Measurements from ENCODE around the gene ZNF124. TPM values are rescaled to one million over a fixed set of nuclear protein-coding genes. Genes with fewer than 3 reads are reported as not detected.

ZNF124 gene
- total RNA-seq, 1 experiment from 2014 or later = 47.5 TPM

- ChIA-PET POLR2A (interaction anchor here (0.6 kb wide), 2 partner anchors 181 to 1532 kb away, joined by 3 to 4 read pairs; no protein-coding TSS in a partner anchor), CTCF (no interaction called here)
- Histone ChIP-seq H3K4me3 (ENCODE audit: low read depth, low read length) (peak overlapping the region; percentile 72), H3K9me3 (no peaks in the 10 kb centered on the region), H3K27me3 (replicated peaks; ENCODE audit: control insufficient read depth, insufficient read depth, low read length) (no peaks in the 10 kb centered on the region), H3K4me1 (peaks cover 6% of the 10 kb centered on the region; the same call in 1 of the 2 replicates), H3K36me3 (ENCODE audit: control insufficient read depth, insufficient read depth, low read length) (no peaks in the 10 kb centered on the region)
- H3K4me3 Mint-ChIP-seq (ENCODE audit: unreplicated experiment) = peak overlapping the region; percentile 77
- no peaks in the 10 kb centered on the region for H3K27me3 Mint-ChIP-seq (ENCODE audit: insufficient read depth, unreplicated experiment)
- H3K4me1 Mint-ChIP-seq (ENCODE audit: low read depth, unreplicated experiment) = no peaks in the 10 kb centered on the region
- H3K9me3 Mint-ChIP-seq (ENCODE audit: unreplicated experiment) = no peaks in the 10 kb centered on the region
- H3K36me3 Mint-ChIP-seq (ENCODE audit: insufficient read depth, unreplicated experiment) = peaks cover 18% of the 10 kb centered on the region
- TSS peak; percentile 36 for BruUV-seq (replicated peaks)
- TF ChIP-seq, protein P1, sequence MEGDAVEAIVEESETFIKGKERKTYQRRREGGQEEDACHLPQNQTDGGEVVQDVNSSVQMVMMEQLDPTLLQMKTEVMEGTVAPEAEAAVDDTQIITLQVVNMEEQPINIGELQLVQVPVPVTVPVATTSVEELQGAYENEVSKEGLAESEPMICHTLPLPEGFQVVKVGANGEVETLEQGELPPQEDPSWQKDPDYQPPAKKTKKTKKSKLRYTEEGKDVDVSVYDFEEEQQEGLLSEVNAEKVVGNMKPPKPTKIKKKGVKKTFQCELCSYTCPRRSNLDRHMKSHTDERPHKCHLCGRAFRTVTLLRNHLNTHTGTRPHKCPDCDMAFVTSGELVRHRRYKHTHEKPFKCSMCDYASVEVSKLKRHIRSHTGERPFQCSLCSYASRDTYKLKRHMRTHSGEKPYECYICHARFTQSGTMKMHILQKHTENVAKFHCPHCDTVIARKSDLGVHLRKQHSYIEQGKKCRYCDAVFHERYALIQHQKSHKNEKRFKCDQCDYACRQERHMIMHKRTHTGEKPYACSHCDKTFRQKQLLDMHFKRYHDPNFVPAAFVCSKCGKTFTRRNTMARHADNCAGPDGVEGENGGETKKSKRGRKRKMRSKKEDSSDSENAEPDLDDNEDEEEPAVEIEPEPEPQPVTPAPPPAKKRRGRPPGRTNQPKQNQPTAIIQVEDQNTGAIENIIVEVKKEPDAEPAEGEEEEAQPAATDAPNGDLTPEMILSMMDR (IDR thresholded peaks at IDR 0.05; ENCODE audit: insufficient read depth in 1 of 2, low read depth in 1 of 2, low read length in 1 of 2, severe bottlenecking in 1 of 2, unreplicated experiment in 1 of 2) = no peak
- peak overlapping the region; percentile 18 for H3K27ac Mint-ChIP-seq (ENCODE audit: unreplicated experiment)
- intact Hi-C loops (cut with micrococcal nuclease; ENCODE audit: unreplicated experiment) = no loop called here
- DNase-seq = no peak
These were observed 61.1 kb downstream of the ZNF124 start for GRCh38 chr1:247110627-247111258.

GRCh38 chr1:247107694-247108093 is 64.1 kb downstream of the ZNF124 start:
- Mint-ChIP-seq H3K4me3 (ENCODE audit: unreplicated experiment) (no peak overlapping the region), H3K9me3 (ENCODE audit: unreplicated experiment) (no peaks in the 10 kb centered on the region), H3K27ac (ENCODE audit: unreplicated experiment) (no peak overlapping the region), H3K27me3 (ENCODE audit: insufficient read depth, unreplicated experiment) (no peaks in the 10 kb centered on the region), H3K36me3 (ENCODE audit: insufficient read depth, unreplicated experiment) (peaks cover 11% of the 10 kb centered on the region), H3K4me1 (ENCODE audit: low read depth, unreplicated experiment) (no peaks in the 10 kb centered on the region)
- no peak for DNase-seq
- Histone ChIP-seq H3K36me3 (ENCODE audit: control insufficient read depth, insufficient read depth, low read length) (no peaks in the 10 kb centered on the region), H3K4me3 (ENCODE audit: low read depth, low read length) (no peak overlapping the region), H3K27me3 (replicated peaks; ENCODE audit: control insufficient read depth, insufficient read depth, low read length) (no peaks in the 10 kb centered on the region), H3K4me1 (peaks cover 6% of the 10 kb centered on the region; the same call in 1 of the 2 replicates), H3K9me3 (0 out of 2 replicates have a peak, but pooled peaks cover 2% of the 10 kb centered on the region)
- CTCF ChIA-PET = no interaction called here
- TF ChIP-seq, protein P1 (IDR thresholded peaks at IDR 0.05; ENCODE audit: insufficient read depth in 1 of 2, low read depth in 1 of 2, low read length in 1 of 2, severe bottlenecking in 1 of 2, unreplicated experiment in 1 of 2) = no peak
- BruUV-seq (replicated peaks) = no TSS peak
- POLR2A ChIA-PET = no interaction called here
- intact Hi-C loops (cut with micrococcal nuclease; ENCODE audit: unreplicated experiment) = no loop called here

DNA sequence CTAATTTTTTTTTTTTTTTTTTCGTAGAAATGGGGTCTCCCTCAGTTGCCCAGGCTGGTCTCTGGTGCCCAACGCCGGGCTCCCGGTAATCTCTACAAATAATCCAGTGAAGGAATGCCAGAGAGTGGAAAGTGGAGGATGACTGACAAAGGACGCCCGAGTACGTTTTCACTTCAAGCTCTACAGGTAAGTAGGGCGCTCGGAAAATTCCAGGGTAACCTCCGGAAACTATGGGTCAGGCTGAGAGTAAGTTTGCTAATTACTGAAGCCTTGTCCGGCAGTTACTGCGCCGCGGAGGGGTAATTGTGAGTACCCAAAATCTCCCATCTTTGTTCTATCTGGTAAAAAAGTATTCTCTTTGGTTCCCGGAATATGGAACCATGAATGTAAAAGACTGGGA is 65.9 kb downstream of the ZNF124 start:
- Histone ChIP-seq H3K4me3 (ENCODE audit: low read depth, low read length) (no peak overlapping the region), H3K9me3 (peaks cover 11% of the 10 kb centered on the region), H3K36me3 (ENCODE audit: control insufficient read depth, insufficient read depth, low read length) (peaks cover 2% of the 10 kb centered on the region), H3K4me1 (no peaks in the 10 kb centered on the region), H3K27me3 (replicated peaks; ENCODE audit: control insufficient read depth, insufficient read depth, low read length) (no peaks in the 10 kb centered on the region)
- BruUV-seq (replicated peaks) = no TSS peak
- no peak overlapping the region for H3K4me3 Mint-ChIP-seq (ENCODE audit: unreplicated experiment)
- no peak overlapping the region for H3K27ac Mint-ChIP-seq (ENCODE audit: unreplicated experiment)
- no peaks in the 10 kb centered on the region for H3K4me1 Mint-ChIP-seq (ENCODE audit: low read depth, unreplicated experiment)
- peaks cover 25% of the 10 kb centered on the region for H3K36me3 Mint-ChIP-seq (ENCODE audit: insufficient read depth, unreplicated experiment)
- TF ChIP-seq, protein P1 (IDR thresholded peaks at IDR 0.05; ENCODE audit: insufficient read depth in 1 of 2, low read depth in 1 of 2, low read length in 1 of 2, severe bottlenecking in 1 of 2, unreplicated experiment in 1 of 2) = no peak
- ChIA-PET POLR2A (no interaction called here), CTCF (no interaction called here)
- no peaks in the 10 kb centered on the region for H3K9me3 Mint-ChIP-seq (ENCODE audit: unreplicated experiment)
- intact Hi-C loops (cut with micrococcal nuclease; ENCODE audit: unreplicated experiment) = no loop called here
- H3K27me3 Mint-ChIP-seq (ENCODE audit: insufficient read depth, unreplicated experiment) = no peaks in the 10 kb centered on the region
- DNase-seq = no peak

Small RNAs within 50 kb of the gene (microRNA-seq; reads per million reads assigned to microRNA genes)
- gene MIR3916 = not detected

Other genes with a start within 250 kb of the ZNF124 start
- gene AHCTF1, start 240.1 kb downstream of the ZNF124 start, total RNA-seq (2022) = 42.3 and 48.7 TPM in 2 replicates
- 24.7 and 25.2 TPM in 2 replicates for gene ZNF695, start 164.0 kb downstream of the ZNF124 start, total RNA-seq (2022)
- gene ZNF670, start 93.2 kb downstream of the ZNF124 start, total RNA-seq (2022) = 5.8 and 6.0 TPM in 2 replicates
- 8.3 and 9.1 TPM in 2 replicates for gene ZNF669, start 67.7 kb downstream of the ZNF124 start, total RNA-seq (2022)
- gene VN1R5, start 84.1 kb upstream of the ZNF124 start, total RNA-seq (2022) = not detected in 2 replicates
- 31.0 and 36.4 TPM in 2 replicates for gene ZNF496, start 159.8 kb upstream of the ZNF124 start, total RNA-seq (2022)
- gene NLRP3, start 244.2 kb upstream of the ZNF124 start, total RNA-seq (2022) = not detected in 2 replicates